GM12878 (cell line): Measurements from ENCODE around the gene SNX21.

ENCODE experiments used
- GATAD2B ChIP-seq: fragments of 450-650 bp; conservative IDR thresholded peaks from 2 replicates; pipeline ENCODE4 v1.6.1; 2017; ENCODE audit warnings: low read depth, mild to moderate bottlenecking, moderate library complexity
- NBN ChIP-seq: fragments of 450-650 bp; IDR thresholded peaks from 2 replicates; pipeline ENCODE4 v1.6.1; 2016
- PAX5 ChIP-seq: IDR thresholded peaks from 2 replicates; pipeline ENCODE4 v1.6.1; 2011; ENCODE audit warnings: low read depth, low read length, borderline replicate concordance
- POLR2A ChIP-seq: IDR thresholded peaks from 2 replicates; pipeline ENCODE4 v1.6.1; 2011; ENCODE audit warnings: low read depth, mild to moderate bottlenecking, low read length
- SREBF2 ChIP-seq: IDR thresholded peaks from 2 replicates; pipeline ENCODE4 v1.6.1; 2012; ENCODE audit warnings: mild to moderate bottlenecking, low read length
- TF ChIP-seq, protein P1 (sequence below): fragments of 450-650 bp; IDR thresholded peaks from 2 replicates; pipeline ENCODE4 v1.6.1; 2016; ENCODE audit warnings: mild to moderate bottlenecking, moderate library complexity, borderline replicate concordance

DNA sequence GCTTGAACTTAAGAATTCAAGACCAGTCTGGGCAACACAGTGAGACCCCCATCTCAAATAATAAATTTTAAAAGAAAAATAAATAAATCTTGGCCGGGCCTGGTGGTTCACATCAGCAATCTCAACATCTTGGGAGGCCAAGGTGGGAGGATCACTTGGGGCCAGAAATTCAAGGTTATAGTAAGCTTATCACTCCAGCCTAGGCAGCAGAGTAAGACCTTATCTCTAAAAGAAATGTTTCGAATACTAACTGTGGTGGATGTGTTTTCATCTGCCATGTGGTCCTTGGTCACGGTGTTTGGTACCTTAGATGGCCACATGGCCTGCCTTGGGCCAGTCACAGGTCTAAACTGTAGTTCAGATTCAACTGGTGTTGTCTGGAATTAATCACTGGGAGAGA lies 15.4 kb upstream of the SNX21 start:
- TF ChIP-seq NBN (no peak), GATAD2B (no peak), PAX5 (no peak), POLR2A (no peak), SREBF2 (no peak)
- TF ChIP-seq, protein P1, sequence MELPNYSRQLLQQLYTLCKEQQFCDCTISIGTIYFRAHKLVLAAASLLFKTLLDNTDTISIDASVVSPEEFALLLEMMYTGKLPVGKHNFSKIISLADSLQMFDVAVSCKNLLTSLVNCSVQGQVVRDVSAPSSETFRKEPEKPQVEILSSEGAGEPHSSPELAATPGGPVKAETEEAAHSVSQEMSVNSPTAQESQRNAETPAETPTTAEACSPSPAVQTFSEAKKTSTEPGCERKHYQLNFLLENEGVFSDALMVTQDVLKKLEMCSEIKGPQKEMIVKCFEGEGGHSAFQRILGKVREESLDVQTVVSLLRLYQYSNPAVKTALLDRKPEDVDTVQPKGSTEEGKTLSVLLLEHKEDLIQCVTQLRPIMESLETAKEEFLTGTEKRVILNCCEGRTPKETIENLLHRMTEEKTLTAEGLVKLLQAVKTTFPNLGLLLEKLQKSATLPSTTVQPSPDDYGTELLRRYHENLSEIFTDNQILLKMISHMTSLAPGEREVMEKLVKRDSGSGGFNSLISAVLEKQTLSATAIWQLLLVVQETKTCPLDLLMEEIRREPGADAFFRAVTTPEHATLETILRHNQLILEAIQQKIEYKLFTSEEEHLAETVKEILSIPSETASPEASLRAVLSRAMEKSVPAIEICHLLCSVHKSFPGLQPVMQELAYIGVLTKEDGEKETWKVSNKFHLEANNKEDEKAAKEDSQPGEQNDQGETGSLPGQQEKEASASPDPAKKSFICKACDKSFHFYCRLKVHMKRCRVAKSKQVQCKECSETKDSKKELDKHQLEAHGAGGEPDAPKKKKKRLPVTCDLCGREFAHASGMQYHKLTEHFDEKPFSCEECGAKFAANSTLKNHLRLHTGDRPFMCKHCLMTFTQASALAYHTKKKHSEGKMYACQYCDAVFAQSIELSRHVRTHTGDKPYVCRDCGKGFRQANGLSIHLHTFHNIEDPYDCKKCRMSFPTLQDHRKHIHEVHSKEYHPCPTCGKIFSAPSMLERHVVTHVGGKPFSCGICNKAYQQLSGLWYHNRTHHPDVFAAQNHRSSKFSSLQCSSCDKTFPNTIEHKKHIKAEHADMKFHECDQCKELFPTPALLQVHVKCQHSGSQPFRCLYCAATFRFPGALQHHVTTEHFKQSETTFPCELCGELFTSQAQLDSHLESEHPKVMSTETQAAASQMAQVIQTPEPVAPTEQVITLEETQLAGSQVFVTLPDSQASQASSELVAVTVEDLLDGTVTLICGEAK, result no peak
